Activated CD4-positive, alpha-beta memory T cell treated with anti-CD3 and anti-CD28 coated beads for 36 hours (primary cell): ENCODE data around the gene POLK. TPM values are rescaled to one million over a fixed set of nuclear protein-coding genes. Genes with fewer than 3 reads are reported as not detected.
A peak's percentile ranks its signal among the peaks of the same experiment; 100 is the strongest.
"Not testable (repeated sequence)": the region's sequence is repeated elsewhere in the genome, so short reads cannot be mapped to it uniquely, and the experiment has no call there.

Source experiments
- CTCF ChIA-PET: fragments of 350-600 bp; sonication (Branson Sonifier 250); formaldehyde crosslinking; loops from one replicate; lab custom pipeline; 2021; ENCODE audit warnings: antibody characterized with exemption, inconsistent platforms; lab: Charles Lee
- POLR2A ChIA-PET: fragments of 350-600 bp; sonication (Branson Sonifier 250); formaldehyde crosslinking; loops from one replicate; lab custom pipeline; 2021; ENCODE audit warnings: antibody characterized with exemption; lab: Charles Lee
- DNase-seq: peaks from one replicate; pipeline ENCODE4 v3.0.0-alpha.2; 2020
- H3K27ac Mint-ChIP-seq: one replicate; pipeline ENCODE4 v1.8.0; 2021; ENCODE audit warnings: mixed read lengths
- H3K27me3 Mint-ChIP-seq: one replicate; pipeline ENCODE4 v1.8.0; 2021; ENCODE audit warnings: mixed read lengths
- H3K36me3 Mint-ChIP-seq: one replicate; pipeline ENCODE4 v1.8.0; 2021; ENCODE audit warnings: mixed read lengths
- H3K4me1 Mint-ChIP-seq: one replicate; pipeline ENCODE4 v1.8.0; 2021; ENCODE audit warnings: low read depth, mixed read lengths
- H3K4me3 Mint-ChIP-seq: one replicate; pipeline ENCODE4 v1.8.0; 2021; ENCODE audit warnings: mild to moderate bottlenecking, mixed read lengths
- H3K9me3 Mint-ChIP-seq: one replicate; pipeline ENCODE4 v1.8.0; 2021; ENCODE audit warnings: mixed read lengths
- intact Hi-C: fragments of 100-400 bp; cut with micrococcal nuclease; formaldehyde crosslinking; loops from one replicate; pipeline ENCODE4 v1.15.1; 2023
- total RNA-seq, 2 experiments: library from RNA; stranded (reverse); gene quantifications; one replicate each; pipeline ENCODE4 v1.2.3, GENCODE V29; 2021

The POLK gene
- total RNA-seq, 2 experiments from 2014 or later, result 33.9 to 36.5 TPM

DNA sequence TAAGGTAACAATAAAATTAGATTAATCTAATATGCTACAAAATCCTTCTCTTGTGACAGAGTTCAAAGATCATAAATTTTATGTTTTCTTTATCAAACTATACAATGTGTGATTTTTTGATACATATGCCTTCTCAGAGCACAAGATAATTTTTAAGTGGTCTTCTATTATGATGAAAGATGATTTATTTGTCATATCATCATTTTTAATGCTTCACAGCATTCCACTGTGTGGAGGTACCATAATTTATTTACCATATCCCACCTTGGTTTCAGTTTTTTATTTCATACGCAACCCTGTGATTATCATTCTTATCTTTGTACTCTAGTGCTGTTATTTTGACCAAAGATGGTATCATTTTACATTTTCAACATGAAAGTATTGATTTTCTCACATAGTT is 41.7 kb downstream of the POLK start:
- POLR2A ChIA-PET, result no interaction called here
- Mint-ChIP-seq H3K27ac (no peak overlapping the region), H3K4me1 (peaks cover 11% of the 10 kb centered on the region), H3K36me3 (peaks cover 57% of the 10 kb centered on the region), H3K9me3 (no peaks in the 10 kb centered on the region), H3K4me3 (no peak overlapping the region), H3K27me3 (no peaks in the 10 kb centered on the region)
- DNase-seq, result no peak
- intact Hi-C loops, result no loop called here
- CTCF ChIA-PET, result no interaction called here

DNA sequence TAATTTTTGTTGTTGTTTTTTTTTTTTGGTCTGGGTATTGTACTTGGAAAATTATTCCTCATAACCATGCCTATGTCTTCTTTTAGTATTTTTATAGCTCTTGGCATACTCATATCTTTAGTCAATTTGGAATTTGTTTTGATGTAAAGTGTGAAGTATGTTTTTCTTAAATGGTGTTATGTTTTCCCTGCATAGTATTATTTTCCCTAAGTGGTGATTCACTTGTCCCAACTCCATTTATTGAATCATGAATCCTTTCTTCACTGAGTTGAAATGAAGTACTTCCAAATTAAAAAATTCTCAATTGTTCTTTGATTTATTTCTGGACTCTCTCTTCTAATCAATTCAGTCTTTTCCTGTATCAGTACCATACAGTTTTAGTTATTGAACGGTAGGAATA is 46.5 kb downstream of the POLK start:
- peaks cover 24% of the 10 kb centered on the region for H3K4me1 Mint-ChIP-seq
- peaks cover 65% of the 10 kb centered on the region for H3K36me3 Mint-ChIP-seq
- H3K27me3 Mint-ChIP-seq, result no peaks in the 10 kb centered on the region
- CTCF ChIA-PET, result no interaction called here
- POLR2A ChIA-PET, result no interaction called here
- no peak overlapping the region for H3K4me3 Mint-ChIP-seq
- no peak for DNase-seq
- intact Hi-C loops, result no loop called here
- no peak overlapping the region for H3K27ac Mint-ChIP-seq
- peaks cover 23% of the 10 kb centered on the region for H3K9me3 Mint-ChIP-seq

DNA sequence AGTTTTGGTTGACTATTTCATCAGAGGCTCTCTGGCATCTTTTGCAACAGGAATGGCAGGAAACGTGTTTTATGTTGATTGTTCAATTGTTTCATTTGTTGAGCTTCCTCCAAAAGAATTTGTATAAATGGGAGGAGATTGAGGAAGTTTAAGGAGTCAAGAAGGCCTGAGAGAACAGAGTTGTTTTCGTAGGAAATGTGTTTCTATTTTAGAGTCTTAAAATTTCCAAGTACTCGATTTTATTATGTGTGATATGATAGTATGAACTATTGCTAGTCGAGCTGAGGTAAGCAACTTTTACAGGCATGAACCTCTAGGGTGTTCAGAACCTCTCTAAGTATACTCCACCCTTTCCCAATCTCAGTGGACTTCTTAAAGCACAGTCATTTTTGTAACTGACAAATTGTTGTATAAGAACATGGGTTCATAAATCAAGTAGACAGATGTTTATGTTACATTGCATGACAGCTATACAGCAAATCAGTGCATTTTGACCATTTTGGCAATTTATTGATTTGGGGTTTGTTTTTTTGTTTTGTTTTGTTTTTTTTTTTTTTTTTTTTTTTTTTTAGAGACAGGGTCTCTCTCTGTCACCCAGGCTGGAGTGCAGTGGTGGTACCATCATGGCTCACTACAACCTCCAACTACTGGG is 47.4 kb downstream of the POLK start:
- Mint-ChIP-seq H3K4me3 (no peak overlapping the region), H3K36me3 (peaks cover 67% of the 10 kb centered on the region), H3K9me3 (peaks cover 32% of the 10 kb centered on the region), H3K27ac (no peak overlapping the region), H3K4me1 (peaks cover 32% of the 10 kb centered on the region), H3K27me3 (no peaks in the 10 kb centered on the region)
- POLR2A ChIA-PET, result no interaction called here
- no peak for DNase-seq
- CTCF ChIA-PET, result no interaction called here
- intact Hi-C loops, result no loop called here

DNA sequence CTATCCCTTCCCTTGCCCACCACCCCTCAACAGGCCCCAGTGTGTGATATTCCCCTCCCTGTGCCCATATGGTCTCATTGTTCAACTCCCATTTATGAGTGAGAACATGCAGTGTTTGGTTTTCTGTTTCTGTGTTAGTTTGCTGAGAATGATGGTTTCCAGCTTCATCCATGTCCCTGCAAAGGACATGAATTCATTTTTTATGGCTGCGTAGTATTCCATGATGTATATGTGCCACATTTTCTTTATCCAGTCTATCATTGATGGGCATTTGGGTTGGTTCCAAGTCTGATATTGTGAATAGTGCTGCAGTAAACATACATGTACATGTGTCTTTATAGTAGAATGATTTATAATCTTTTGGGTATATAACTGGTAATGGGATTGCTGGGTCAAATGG is 49.0 kb downstream of the POLK start:
- H3K4me3 Mint-ChIP-seq, H3K27ac Mint-ChIP-seq, DNase-seq, CTCF ChIA-PET, H3K27me3 Mint-ChIP-seq, POLR2A ChIA-PET, intact Hi-C loops: not testable (repeated sequence)
- Mint-ChIP-seq H3K4me1 (peaks cover 44% of the 10 kb centered on the region), H3K9me3 (peaks cover 37% of the 10 kb centered on the region), H3K36me3 (peaks cover 68% of the 10 kb centered on the region)

DNA sequence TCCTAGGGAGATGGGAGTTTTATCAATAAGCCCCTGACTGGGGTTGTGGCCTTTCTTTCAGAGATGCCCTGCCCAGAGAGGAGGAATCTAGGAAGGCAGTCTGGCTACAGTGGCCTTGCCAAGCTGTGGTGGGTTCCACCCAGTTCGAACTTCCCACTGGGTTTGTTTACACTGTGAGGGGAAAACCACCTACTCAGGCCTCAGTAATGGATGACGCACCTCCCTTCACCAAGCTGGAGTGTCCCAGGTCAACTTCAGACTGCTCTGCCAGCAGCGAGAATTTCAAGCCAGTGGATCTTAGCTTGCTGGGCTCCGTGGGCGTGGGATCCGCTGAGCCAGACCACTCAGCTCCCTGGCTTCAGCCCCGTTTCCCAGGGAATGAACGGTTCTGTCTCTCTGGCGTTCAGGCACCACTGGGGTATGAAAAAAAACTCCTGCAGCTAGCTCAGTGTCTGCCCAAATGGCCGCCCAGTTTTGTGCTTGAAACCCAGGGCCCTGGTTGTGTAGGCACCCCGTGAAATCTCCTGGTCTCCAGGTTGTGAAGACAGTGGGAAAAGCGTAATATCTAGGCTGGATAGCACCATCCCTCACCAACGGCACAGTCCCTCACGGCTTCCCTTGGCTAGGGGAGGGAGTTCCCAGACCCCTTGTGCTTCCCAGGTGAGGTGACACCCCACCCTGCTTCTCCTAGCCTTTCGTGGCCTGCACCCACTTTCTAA is 54.5 kb downstream of the POLK start:
- Mint-ChIP-seq H3K9me3 (peaks cover 29% of the 10 kb centered on the region), H3K36me3 (peaks cover 44% of the 10 kb centered on the region), H3K4me1 (peaks cover 67% of the 10 kb centered on the region), H3K27ac (peak overlapping the region; percentile 96), H3K4me3 (peak overlapping the region; percentile 57)
- DNase-seq, result peak; percentile 47
- ChIA-PET CTCF (interaction anchor here (1.0 to 2.5 kb wide), 4 partner anchors 9 to 229 kb away, joined by 3 to 9 read pairs (median 3); partner anchors contain the start of gene HMGCR), POLR2A (interaction anchor here (1.7 to 3.2 kb wide), 5 partner anchors 9 to 102 kb away, joined by 3 to 27 read pairs (median 11); partner anchors contain the start of genes CERT1 and POLK)
- not testable (repeated sequence) for H3K27me3 Mint-ChIP-seq
- intact Hi-C loops, result loop anchor here (1.0 to 5.0 kb wide), 10 partner anchors 42 to 989 kb away; partner anchors contain the start of genes ANKRD31, GCNT4 and IQGAP2

DNA sequence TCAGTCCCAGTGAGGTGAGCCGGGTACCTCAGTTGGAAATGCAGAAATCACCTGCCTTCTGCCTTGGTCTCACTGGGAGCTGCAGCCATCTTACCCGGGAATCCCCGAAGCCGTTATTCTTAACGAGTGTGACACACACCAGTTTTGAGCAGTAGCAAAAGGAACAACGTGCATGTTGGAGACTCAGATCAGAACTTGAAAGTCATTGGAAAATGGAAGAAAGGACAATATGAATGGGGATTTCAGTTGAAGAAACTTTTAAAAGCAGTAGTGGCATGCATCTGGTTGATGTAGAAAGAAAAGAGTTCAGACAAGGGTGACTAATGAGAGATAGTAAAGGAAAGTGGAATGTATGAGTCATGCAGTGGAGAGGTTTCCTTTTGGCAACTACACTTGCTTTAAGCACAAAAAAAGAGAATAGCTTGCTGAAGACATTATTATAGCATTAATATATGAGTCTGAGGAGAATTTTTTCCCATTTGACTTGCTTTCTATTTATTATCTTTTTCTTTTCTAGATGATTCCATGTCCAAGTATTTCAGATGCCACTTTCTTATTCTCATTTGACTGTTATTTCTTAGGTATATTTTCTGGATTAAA is 55.1 kb downstream of the POLK start:
- POLR2A ChIA-PET, result interaction anchor here (1.0 to 3.2 kb wide), 8 partner anchors 9 to 230 kb away, joined by 3 to 27 read pairs (median 6); partner anchors contain the start of genes CERT1, HMGCR and POLK

DNA sequence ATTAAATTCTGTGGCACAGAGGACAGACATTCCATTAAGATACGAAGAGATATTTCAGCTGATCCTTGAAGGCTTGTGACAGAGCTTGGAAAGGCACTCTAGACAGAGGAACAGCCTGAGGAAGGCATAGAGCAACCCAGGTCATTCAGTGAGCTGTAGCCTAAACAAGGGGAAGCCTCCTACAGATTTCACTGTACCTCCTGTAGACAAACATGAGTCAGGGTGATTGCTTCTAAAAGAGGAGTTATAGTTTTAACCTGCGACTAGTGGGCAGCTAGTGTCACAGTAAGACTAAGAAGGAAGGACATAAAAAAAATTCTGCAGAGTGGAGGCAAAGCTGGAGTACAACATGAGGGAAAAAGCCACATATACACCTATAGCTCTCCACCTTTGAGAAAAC is 56.0 kb downstream of the POLK start:
- peak overlapping the region; percentile 6 for H3K4me3 Mint-ChIP-seq

More for the DNA sequence above, 55.1 kb downstream of the POLK start:
- Mint-ChIP-seq H3K36me3 (peaks cover 45% of the 10 kb centered on the region), H3K4me3 (peak overlapping the region; percentile 57), H3K9me3 (peaks cover 26% of the 10 kb centered on the region), H3K27ac (peak overlapping the region; percentile 96), H3K27me3 (no peaks in the 10 kb centered on the region), H3K4me1 (peaks cover 69% of the 10 kb centered on the region)
- CTCF ChIA-PET, result interaction anchor here (0.9 to 2.5 kb wide), 5 partner anchors 8 to 230 kb away, joined by 3 to 9 read pairs (median 3); partner anchors contain the start of gene HMGCR
- intact Hi-C loops, result loop anchor here (1.0 to 5.0 kb wide), 15 partner anchors 8 to 990 kb away; partner anchors contain the start of genes ANKRD31, CERT1, GCNT4 and HMGCR
- DNase-seq, result peak; percentile 78

DNA sequence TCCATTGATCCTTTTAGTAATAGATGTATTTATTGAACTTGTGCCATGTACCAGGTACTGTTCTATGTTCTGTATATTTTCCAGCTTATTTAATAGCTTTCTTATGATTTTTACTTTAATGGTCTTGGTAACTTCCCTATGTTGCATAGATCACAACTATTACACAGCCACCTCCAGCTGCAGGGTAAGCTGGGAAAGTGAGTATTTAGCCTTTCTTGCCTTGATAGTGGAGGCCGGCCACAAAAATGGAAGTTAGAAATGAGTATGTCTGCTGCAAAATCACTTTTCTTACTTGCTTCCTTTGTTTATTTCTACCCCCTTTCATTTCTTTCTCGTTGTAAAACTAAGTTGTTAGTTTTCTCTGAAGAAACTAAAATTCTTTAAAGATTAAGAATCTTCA is 56.5 kb downstream of the POLK start:
- H3K27ac Mint-ChIP-seq, result peak overlapping the region; percentile 96
- peaks cover 14% of the 10 kb centered on the region for H3K9me3 Mint-ChIP-seq
- intact Hi-C loops, result loop anchor here (5.0 kb wide), 5 partner anchors 331 to 991 kb away; partner anchors contain the start of genes ANKRD31, GCNT4 and IQGAP2
- ChIA-PET CTCF (interaction anchor here (0.8 to 2.5 kb wide), 6 partner anchors 9 to 217 kb away, joined by 3 to 9 read pairs (median 4); no protein-coding TSS in a partner anchor), POLR2A (interaction anchor here (0.7 to 3.2 kb wide), 7 partner anchors 56 to 231 kb away, joined by 3 to 27 read pairs (median 3); partner anchors contain the start of genes CERT1, HMGCR, POC5 and POLK)
- peak; percentile 42 for DNase-seq
- H3K4me1 Mint-ChIP-seq, result peaks cover 64% of the 10 kb centered on the region
- no peaks in the 10 kb centered on the region for H3K27me3 Mint-ChIP-seq
- H3K36me3 Mint-ChIP-seq, result peaks cover 39% of the 10 kb centered on the region
- no peak overlapping the region for H3K4me3 Mint-ChIP-seq

More for the DNA sequence above, 56.0 kb downstream of the POLK start:
- Mint-ChIP-seq H3K4me1 (peaks cover 66% of the 10 kb centered on the region), H3K27me3 (no peaks in the 10 kb centered on the region), H3K9me3 (peaks cover 19% of the 10 kb centered on the region), H3K27ac (peak overlapping the region; percentile 96), H3K36me3 (peaks cover 42% of the 10 kb centered on the region)
- intact Hi-C loops, result loop anchor here (1.0 to 5.0 kb wide), 13 partner anchors 8 to 990 kb away; partner anchors contain the start of genes ANKRD31, CERT1, GCNT4 and HMGCR
- ChIA-PET CTCF (interaction anchor here (0.5 to 2.5 kb wide), 7 partner anchors 8 to 216 kb away, joined by 3 to 9 read pairs (median 4); no protein-coding TSS in a partner anchor), POLR2A (interaction anchor here (0.7 to 3.2 kb wide), 8 partner anchors 56 to 231 kb away, joined by 3 to 27 read pairs (median 4); partner anchors contain the start of genes CERT1, HMGCR, POC5 and POLK)
- peak; percentile 33 for DNase-seq

DNA sequence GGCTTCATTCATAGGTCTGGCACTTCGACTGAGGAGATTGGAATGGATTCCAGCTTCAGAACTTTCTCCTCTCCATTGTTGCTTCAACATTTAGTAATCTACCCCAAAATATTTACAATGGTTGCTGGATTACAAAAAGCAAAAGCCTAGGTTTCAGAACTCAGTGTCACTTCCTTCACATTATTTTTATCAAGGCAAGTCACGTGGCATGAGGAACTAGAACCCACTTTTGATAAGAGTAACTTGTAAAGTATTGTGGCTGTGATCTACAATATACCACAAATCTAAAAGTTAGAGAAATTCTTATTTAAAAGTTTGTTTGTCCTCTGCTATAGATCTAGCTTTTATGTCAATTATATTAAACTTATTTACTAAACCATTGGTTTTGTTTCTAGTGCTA is 59.9 kb downstream of the POLK start:
- ChIA-PET CTCF (no interaction called here), POLR2A (no interaction called here)
- no peak for DNase-seq
- Mint-ChIP-seq H3K4me3 (no peak overlapping the region), H3K27me3 (no peaks in the 10 kb centered on the region), H3K9me3 (no peaks in the 10 kb centered on the region), H3K36me3 (peaks cover 25% of the 10 kb centered on the region), H3K4me1 (peaks cover 49% of the 10 kb centered on the region), H3K27ac (no peak overlapping the region)
- intact Hi-C loops, result no loop called here

DNA sequence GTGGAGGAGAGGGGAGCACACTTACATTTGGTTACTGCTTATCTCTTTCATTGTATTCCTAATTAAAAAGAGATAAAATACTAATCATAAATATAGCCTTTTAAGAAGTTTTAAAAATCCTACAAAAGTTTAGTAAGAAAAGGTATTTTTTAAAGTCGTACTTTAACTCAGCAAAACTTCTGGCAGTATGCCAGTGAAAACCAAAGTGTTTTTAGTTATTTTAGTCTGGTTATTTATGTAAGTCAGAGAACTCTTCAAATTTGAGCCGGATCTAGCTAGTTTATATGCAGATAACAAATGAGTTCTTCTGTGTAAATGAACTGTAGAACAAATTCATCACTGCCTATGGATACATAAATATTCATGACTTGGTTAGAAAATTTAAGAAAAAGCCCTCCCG is 63.1 kb downstream of the POLK start:
- DNase-seq, result no peak
- Mint-ChIP-seq H3K4me1 (peaks cover 23% of the 10 kb centered on the region), H3K36me3 (peaks cover 31% of the 10 kb centered on the region), H3K4me3 (no peak overlapping the region), H3K27ac (peak overlapping the region; percentile 92), H3K27me3 (no peaks in the 10 kb centered on the region), H3K9me3 (no peaks in the 10 kb centered on the region)
- intact Hi-C loops, result loop anchor here (1.0 to 2.0 kb wide), 4 partner anchors 7 to 94 kb away; partner anchors contain the start of genes CERT1 and POLK
- ChIA-PET POLR2A (interaction anchor here (1.4 to 1.5 kb wide), 2 partner anchors 8 to 94 kb away, joined by 7 to 13 read pairs; no protein-coding TSS in a partner anchor), CTCF (interaction anchor here (1.6 to 1.8 kb wide), 2 partner anchors 8 to 107 kb away, joined by 5 to 6 read pairs; no protein-coding TSS in a partner anchor)

DNA sequence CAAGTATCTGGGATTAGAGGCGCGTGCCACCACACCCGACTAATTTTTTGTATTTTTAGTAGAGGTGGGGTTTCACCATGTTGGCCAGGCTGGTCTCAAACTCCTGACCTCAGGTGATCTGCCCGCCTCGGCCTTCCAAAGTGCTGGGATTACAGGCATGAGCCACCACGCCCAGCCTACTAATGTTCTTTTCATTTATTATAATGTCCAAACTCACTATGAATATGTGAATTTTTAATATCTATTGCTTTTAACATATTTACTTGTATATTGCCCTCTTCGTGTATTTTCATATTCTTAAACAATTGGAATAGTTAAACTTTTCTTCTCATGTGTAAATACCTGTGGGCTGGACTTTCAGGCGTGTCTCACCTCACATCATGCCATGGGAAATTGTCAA is 66.6 kb downstream of the POLK start:
- H3K9me3 Mint-ChIP-seq, H3K27me3 Mint-ChIP-seq, intact Hi-C loops, CTCF ChIA-PET, H3K27ac Mint-ChIP-seq, DNase-seq, POLR2A ChIA-PET, H3K4me3 Mint-ChIP-seq: not testable (repeated sequence)
- H3K4me1 Mint-ChIP-seq, result peaks cover 13% of the 10 kb centered on the region
- peaks cover 24% of the 10 kb centered on the region for H3K36me3 Mint-ChIP-seq
